Stimulated activated CD8-positive, alpha-beta memory T cell treated with anti-CD3 and anti-CD28 coated beads, Interleukin-4, amount 100 ng/mL, for 24 hours (primary cell): ENCODE data around the gene LMAN2L.

Experiments
- DNase-seq: peaks from one replicate; pipeline ENCODE4 v3.0.0-alpha.2; 2020; ENCODE audit warnings: low read depth

The LMAN2L gene

GRCh38 chr2:96739633-96740428, at the start of gene LMAN2L:
Gene LMAN2L (minus strand): TSS chr2:96740064. CDS start chr2:96740040, 24 bp downstream.
- DNase-seq, result peak; percentile 91

GRCh38 chr2:96789245-96789617, 49.4 kb upstream of the LMAN2L start:
- no peak for DNase-seq

GRCh38 chr2:96788442-96789244, 48.8 kb upstream of the LMAN2L start:
- no peak for DNase-seq

- no peak for DNase-seq
Measured at GRCh38 chr2:96787411-96787810, 47.5 kb upstream of the LMAN2L start.

- no peak for DNase-seq
Measured at GRCh38 chr2:96783388-96783787, 43.5 kb upstream of the LMAN2L start.

- DNase-seq, result no peak
Measured at GRCh38 chr2:96775160-96775559, 35.3 kb upstream of the LMAN2L start.

GRCh38 chr2:96773922-96774321, 34.1 kb upstream of the LMAN2L start:
- peak; percentile 16 for DNase-seq

GRCh38 chr2:96772903-96773671, 33.2 kb upstream of the LMAN2L start:
- no peak for DNase-seq

- no peak for DNase-seq
Measured at GRCh38 chr2:96771796-96772618, 32.1 kb upstream of the LMAN2L start.

- no peak for DNase-seq
Measured at GRCh38 chr2:96770442-96771202, 30.8 kb upstream of the LMAN2L start.

- DNase-seq, result no peak
Measured at GRCh38 chr2:96769814-96770213, 29.9 kb upstream of the LMAN2L start.

GRCh38 chr2:96768083-96768561, 28.3 kb upstream of the LMAN2L start:
- no peak for DNase-seq

- no peak for DNase-seq
Measured at GRCh38 chr2:96767135-96767871, 27.4 kb upstream of the LMAN2L start.

- DNase-seq, result no peak
Measured at GRCh38 chr2:96764253-96764637, 24.4 kb upstream of the LMAN2L start.

GRCh38 chr2:96763511-96764252, 23.8 kb upstream of the LMAN2L start:
- no peak for DNase-seq

- no peak for DNase-seq
Measured at GRCh38 chr2:96762529-96763311, 22.9 kb upstream of the LMAN2L start.

- no peak for DNase-seq
Measured at GRCh38 chr2:96760986-96761832, 21.3 kb upstream of the LMAN2L start.
